ENCODE results near the gene COX6B2. TPM values are rescaled to one million over a fixed set of nuclear protein-coding genes. Genes with fewer than 3 reads are reported as not detected.

COX6B2 gene
- total RNA-seq, 4 donors from 2014 or later: not detected

GRCh38 chr19:55325172-55325571, 29.3 kb downstream of the COX6B2 start, which contains the start of gene TMEM150B:
Gene TMEM150B, minus strand, starts transcription at chr19:55325341. Its CDS starts 4,305 bp downstream, at chr19:55321036.
- Histone ChIP-seq H3K9me3 (no peaks in the 10 kb centered on the region), H3K4me3 (no peak within 1 kb of the TSS), H3K27me3 (no peaks in the 10 kb centered on the region), H3K27ac (peak within 1 kb of the TSS in 3 of 4 donors; percentile 21 to 62 (median 45)), H3K36me3 (no peaks in the 10 kb centered on the region), H3K4me1 (no peaks in the 10 kb centered on the region)
- DNase-seq: no peak
- intact Hi-C loops (cut with DNase I; ENCODE audit: low total_unique reads): no loop called here
- ATAC-seq: no peak
- no peak for TF ChIP-seq POLR2A (IDR thresholded peaks at IDR 0.05)
- in situ Hi-C loops (cut with MboI; ENCODE audit: low sequenced_read_pairs in 4 of 4): no loop called here

GRCh38 chr19:55324662-55325061, 29.9 kb downstream of the COX6B2 start:
- H3K4me1 ChIP-seq: no peaks in the 10 kb centered on the region
- no peak for TF ChIP-seq POLR2A (IDR thresholded peaks at IDR 0.05)
- TF ChIP-seq CTCF (IDR thresholded peaks at IDR 0.05 in 4 of 5, conservative IDR thresholded peaks at IDR 0.05 in 1 of 5): no peak
- DNase-seq: no peak
- H3K36me3 ChIP-seq: no peaks in the 10 kb centered on the region
- peak overlapping the region in 3 of 4 donors; percentile 21 to 49 (median 45) for H3K27ac ChIP-seq
- no peak for ATAC-seq
- intact Hi-C loops (cut with DNase I; ENCODE audit: low total_unique reads): no loop called here
- no peaks in the 10 kb centered on the region for H3K27me3 ChIP-seq
- H3K4me3 ChIP-seq: no peak overlapping the region
- in situ Hi-C loops (cut with MboI; ENCODE audit: low sequenced_read_pairs in 4 of 4): no loop called here
- H3K9me3 ChIP-seq: no peaks in the 10 kb centered on the region

GRCh38 chr19:55322204-55322885, 32.2 kb downstream of the COX6B2 start:
- Histone ChIP-seq H3K4me3 (no peak overlapping the region), H3K9me3 (no peaks in the 10 kb centered on the region), H3K4me1 (no peaks in the 10 kb centered on the region), H3K27me3 (no peaks in the 10 kb centered on the region), H3K36me3 (no peaks in the 10 kb centered on the region), H3K27ac (no peak overlapping the region)
- in situ Hi-C loops (cut with MboI; ENCODE audit: low sequenced_read_pairs in 4 of 4) (no loop called here), intact Hi-C loops (cut with DNase I; ENCODE audit: low total_unique reads) (no loop called here)
- ATAC-seq: no peak
- DNase-seq: no peak
- no peak for TF ChIP-seq CTCF (IDR thresholded peaks at IDR 0.05 in 4 of 5, conservative IDR thresholded peaks at IDR 0.05 in 1 of 5)
- TF ChIP-seq POLR2A (IDR thresholded peaks at IDR 0.05): no peak

GRCh38 chr19:55321466-55322137, 32.9 kb downstream of the COX6B2 start:
- DNase-seq (no peak), ATAC-seq (no peak)
- intact Hi-C loops (cut with DNase I; ENCODE audit: low total_unique reads) (no loop called here), in situ Hi-C loops (cut with MboI; ENCODE audit: low sequenced_read_pairs in 4 of 4) (no loop called here)
- TF ChIP-seq CTCF (IDR thresholded peaks at IDR 0.05 in 4 of 5, conservative IDR thresholded peaks at IDR 0.05 in 1 of 5) (no peak), POLR2A (IDR thresholded peaks at IDR 0.05) (no peak)
- Histone ChIP-seq H3K27me3 (no peaks in the 10 kb centered on the region), H3K27ac (no peak overlapping the region), H3K9me3 (no peaks in the 10 kb centered on the region), H3K4me1 (no peaks in the 10 kb centered on the region), H3K4me3 (no peak overlapping the region), H3K36me3 (no peaks in the 10 kb centered on the region)

- in situ Hi-C loops (cut with MboI; ENCODE audit: low sequenced_read_pairs in 4 of 4) (no loop called here), intact Hi-C loops (cut with DNase I; ENCODE audit: low total_unique reads) (no loop called here)
- no peaks in the 10 kb centered on the region for H3K36me3 ChIP-seq
- no peak for DNase-seq
- TF ChIP-seq POLR2A (IDR thresholded peaks at IDR 0.05) (no peak), CTCF (IDR thresholded peaks at IDR 0.05 in 4 of 5, conservative IDR thresholded peaks at IDR 0.05 in 1 of 5) (no peak)
- no peak overlapping the region for H3K27ac ChIP-seq
- no peaks in the 10 kb centered on the region for H3K9me3 ChIP-seq
- H3K4me3 ChIP-seq: no peak overlapping the region
- H3K4me1 ChIP-seq: no peaks in the 10 kb centered on the region
- no peak for ATAC-seq
- H3K27me3 ChIP-seq: no peaks in the 10 kb centered on the region
Measured at GRCh38 chr19:55320844-55321419, 33.6 kb downstream of the COX6B2 start.

Measured in gastrocnemius medialis (tissue), 4 donors.